Measurements from ENCODE around the gene NSDHL.

GRCh38 chrX:152895724-152896420 is 65.0 kb downstream of the NSDHL start:
- TF ChIP-seq, protein P1, sequence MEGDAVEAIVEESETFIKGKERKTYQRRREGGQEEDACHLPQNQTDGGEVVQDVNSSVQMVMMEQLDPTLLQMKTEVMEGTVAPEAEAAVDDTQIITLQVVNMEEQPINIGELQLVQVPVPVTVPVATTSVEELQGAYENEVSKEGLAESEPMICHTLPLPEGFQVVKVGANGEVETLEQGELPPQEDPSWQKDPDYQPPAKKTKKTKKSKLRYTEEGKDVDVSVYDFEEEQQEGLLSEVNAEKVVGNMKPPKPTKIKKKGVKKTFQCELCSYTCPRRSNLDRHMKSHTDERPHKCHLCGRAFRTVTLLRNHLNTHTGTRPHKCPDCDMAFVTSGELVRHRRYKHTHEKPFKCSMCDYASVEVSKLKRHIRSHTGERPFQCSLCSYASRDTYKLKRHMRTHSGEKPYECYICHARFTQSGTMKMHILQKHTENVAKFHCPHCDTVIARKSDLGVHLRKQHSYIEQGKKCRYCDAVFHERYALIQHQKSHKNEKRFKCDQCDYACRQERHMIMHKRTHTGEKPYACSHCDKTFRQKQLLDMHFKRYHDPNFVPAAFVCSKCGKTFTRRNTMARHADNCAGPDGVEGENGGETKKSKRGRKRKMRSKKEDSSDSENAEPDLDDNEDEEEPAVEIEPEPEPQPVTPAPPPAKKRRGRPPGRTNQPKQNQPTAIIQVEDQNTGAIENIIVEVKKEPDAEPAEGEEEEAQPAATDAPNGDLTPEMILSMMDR (IDR thresholded peaks at IDR 0.05 in 8 of 11, conservative IDR thresholded peaks at IDR 0.05 in 3 of 11), result no peak
- TF ChIP-seq POLR2A (IDR thresholded peaks at IDR 0.05), result no peak

All from spleen (tissue), 7 donors.